GM12872 (cell line): Measurements from ENCODE around the gene BSDC1.

Experiments used
- TF ChIP-seq, protein P1 (sequence below): IDR thresholded peaks from 3 replicates; pipeline ENCODE4 v1.5.1; 2011; ENCODE audit warnings: low read depth, mild to moderate bottlenecking, low read length, moderate library complexity; ENCODE audit not compliant: insufficient read depth

Gene BSDC1

GRCh38 chr1:32361674-32362473, 32.4 kb downstream of the BSDC1 start:
- TF ChIP-seq, protein P1, sequence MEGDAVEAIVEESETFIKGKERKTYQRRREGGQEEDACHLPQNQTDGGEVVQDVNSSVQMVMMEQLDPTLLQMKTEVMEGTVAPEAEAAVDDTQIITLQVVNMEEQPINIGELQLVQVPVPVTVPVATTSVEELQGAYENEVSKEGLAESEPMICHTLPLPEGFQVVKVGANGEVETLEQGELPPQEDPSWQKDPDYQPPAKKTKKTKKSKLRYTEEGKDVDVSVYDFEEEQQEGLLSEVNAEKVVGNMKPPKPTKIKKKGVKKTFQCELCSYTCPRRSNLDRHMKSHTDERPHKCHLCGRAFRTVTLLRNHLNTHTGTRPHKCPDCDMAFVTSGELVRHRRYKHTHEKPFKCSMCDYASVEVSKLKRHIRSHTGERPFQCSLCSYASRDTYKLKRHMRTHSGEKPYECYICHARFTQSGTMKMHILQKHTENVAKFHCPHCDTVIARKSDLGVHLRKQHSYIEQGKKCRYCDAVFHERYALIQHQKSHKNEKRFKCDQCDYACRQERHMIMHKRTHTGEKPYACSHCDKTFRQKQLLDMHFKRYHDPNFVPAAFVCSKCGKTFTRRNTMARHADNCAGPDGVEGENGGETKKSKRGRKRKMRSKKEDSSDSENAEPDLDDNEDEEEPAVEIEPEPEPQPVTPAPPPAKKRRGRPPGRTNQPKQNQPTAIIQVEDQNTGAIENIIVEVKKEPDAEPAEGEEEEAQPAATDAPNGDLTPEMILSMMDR = peak; percentile 28; the same call in 1 of the 3 replicates

DNA sequence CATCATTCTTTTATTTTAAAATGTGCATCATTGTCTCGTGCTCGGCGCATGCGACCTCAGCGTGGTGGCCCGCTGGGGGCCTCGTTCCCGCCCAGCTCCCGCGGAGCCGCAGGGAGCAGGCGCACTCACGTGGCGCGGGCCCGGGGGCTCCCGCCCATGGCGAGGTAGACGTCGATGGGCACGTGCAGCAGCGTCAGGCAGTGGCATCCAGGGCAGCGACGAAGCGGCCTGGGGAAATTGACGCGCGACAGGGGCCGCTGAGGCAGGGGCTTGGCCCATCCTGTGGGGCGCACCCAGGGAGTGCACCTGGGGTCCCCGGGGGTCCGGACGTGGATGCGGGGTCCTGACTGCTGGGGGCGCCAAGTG, 33.0 kb downstream of the BSDC1 start:
- TF ChIP-seq, protein P1 = no peak

- TF ChIP-seq, protein P1 = no peak
Measured at GRCh38 chr1:32358435-32358834, 35.8 kb downstream of the BSDC1 start.

DNA sequence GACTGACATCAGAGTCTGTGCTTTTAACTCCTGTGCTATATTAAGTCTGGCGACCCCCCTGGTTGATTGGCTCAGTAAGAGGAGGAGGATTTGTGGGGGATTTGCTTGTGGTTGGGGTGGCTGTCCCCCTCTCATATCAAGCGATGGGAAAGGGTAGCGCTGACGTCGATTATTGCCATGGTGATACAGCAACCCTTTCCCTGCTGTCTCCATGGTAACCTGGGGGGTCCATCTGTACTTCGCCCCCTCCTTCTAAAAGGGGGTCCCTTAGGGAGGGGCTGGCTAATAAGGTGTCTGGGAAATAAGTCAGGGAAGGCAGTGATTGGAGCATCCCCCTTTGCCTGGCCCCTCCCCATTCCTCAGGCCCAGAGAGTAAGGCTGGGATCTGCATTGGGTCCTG, 36.6 kb downstream of the BSDC1 start:
- TF ChIP-seq, protein P1 = no peak

DNA sequence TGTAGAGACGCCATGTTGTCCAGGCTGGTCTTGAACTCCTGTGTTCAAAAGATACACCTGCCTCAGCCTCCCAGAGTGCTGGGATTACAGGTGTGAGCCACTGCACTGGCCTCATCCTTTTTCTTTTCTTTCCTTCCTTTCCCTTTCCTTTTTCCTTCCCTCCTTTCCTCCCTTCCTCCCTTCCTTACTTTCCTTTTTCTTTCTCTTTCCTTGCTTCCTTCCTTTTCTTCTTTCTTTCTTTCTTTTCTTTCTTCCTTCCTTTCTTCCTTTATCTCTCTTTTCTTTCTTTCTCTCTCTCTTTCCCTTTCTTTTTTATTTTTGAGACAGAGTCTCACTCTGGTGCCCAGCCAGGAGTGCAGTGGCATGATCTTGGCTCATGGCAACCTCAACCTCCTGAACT, 37.8 kb downstream of the BSDC1 start:
- TF ChIP-seq, protein P1 = no peak

DNA sequence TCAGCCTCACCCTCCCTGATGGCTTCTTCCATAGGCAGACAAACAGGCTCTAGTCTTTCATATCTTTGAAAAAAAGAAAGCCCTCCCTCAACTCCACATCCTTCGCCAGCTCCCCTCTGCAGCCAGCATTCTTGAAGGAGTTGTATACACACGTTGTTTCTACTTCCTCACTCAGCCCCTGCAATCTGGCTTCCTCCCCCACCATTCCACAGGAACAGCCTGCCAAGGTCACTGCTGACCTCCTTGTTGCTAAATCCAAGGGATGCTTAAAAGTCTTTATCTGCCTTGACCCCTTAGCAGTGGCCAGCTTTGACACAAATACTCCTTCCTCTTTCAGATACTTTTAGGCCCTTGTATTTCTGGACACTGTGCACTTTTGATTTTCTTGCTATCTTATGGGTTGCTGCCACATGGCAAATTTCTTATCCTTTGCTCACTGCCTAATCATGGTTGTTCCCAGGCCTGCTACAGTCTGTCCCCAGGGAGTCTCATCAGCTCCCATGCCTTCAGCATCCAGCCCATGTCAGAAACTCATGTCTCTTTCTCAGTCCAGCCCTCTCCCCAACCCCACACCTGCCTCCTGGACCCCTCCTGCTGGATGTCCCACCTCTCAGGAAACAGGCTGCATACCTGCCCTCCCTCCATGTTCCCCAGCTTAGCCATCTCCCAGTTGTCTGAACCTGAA, 40.2 kb downstream of the BSDC1 start:
- TF ChIP-seq, protein P1 = no peak

DNA sequence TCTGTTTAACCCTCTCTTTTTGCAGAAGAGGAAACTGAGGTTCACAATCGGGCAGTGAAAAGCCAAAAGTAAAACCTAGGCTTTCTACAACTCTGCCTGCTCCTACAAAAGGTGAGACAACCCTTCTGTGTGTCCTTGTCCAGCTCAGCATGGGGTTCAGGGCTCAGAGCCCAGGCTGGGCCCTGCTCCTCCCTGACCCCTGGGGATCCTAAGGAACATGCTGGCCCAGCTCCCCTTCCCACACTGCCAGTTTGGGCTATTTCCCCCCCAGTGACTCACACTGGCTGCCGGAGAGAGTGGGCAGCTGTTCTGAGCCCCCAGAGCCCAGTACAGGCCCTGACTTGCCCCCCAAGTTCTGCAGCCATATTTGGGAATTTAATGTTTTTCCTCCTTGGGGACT, 40.8 kb downstream of the BSDC1 start:
- TF ChIP-seq, protein P1 = no peak
